Heart right ventricle (tissue), 16 donors: ENCODE measurements around the gene PDE6G. TPM values are rescaled to one million over a fixed set of nuclear protein-coding genes. Genes with fewer than 3 reads are reported as not detected.

Source experiments
- ATAC-seq, 8 donors: fragments of 200-7000 bp; cut with Tn5 transposase; one replicate each; pipeline ENCODE4 v1.9.1; 2020; ENCODE audit warnings: mild to moderate bottlenecking in 8 of 8, moderate library complexity in 8 of 8, moderate number of reproducible peaks in 1 of 8
- DNase-seq, 2 donors: peaks; one replicate each; pipeline ENCODE4 v3.0.0-alpha.2; 2020
- H3K27ac ChIP-seq, 10 donors: fragments of 200-600 bp; sonication (generic) in 2 of 10; one replicate each; pipeline versions ENCODE4 v1.5.0 to v1.8.0; 2020 to 2022; ENCODE audit warnings: mild to moderate bottlenecking in 3 of 10
- H3K27me3 ChIP-seq, 7 donors: fragments of 200-600 bp; one replicate each; pipeline ENCODE4 v1.8.0; 2021 to 2022; ENCODE audit warnings: mild to moderate bottlenecking in 2 of 7
- H3K36me3 ChIP-seq, 9 donors: fragments of 200-600 bp; sonication (generic) in 1 of 9; one replicate each; pipeline versions ENCODE4 v1.5.0 to v1.8.0; 2020 to 2022; ENCODE audit warnings: mild to moderate bottlenecking in 2 of 9
- H3K4me1 ChIP-seq, 9 donors: fragments of 200-600 bp; sonication (generic) in 1 of 9; one replicate each; pipeline versions ENCODE4 v1.5.0 to v1.8.0; 2020 to 2022; ENCODE audit warnings: mild to moderate bottlenecking in 4 of 9
- H3K4me3 ChIP-seq, 10 donors: fragments of 200-600 bp; sonication (generic) in 2 of 10; one replicate each; pipeline versions ENCODE4 v1.5.0 to v1.8.0; 2020 to 2022; ENCODE audit warnings: mild to moderate bottlenecking in 7 of 10, moderate library complexity in 2 of 10
- H3K9me3 ChIP-seq, 11 donors: fragments of 200-600 bp in 10 of 11; sonication (generic) in 2 of 11; one replicate each; pipeline versions ENCODE4 v1.5.0 to v1.8.0; 2013 to 2022; ENCODE audit warnings: mild to moderate bottlenecking in 2 of 11, control low read depth in 1 of 11, moderate library complexity in 1 of 11
- CTCF ChIP-seq, 9 donors: fragments of 200-600 bp; sonication (generic) in 2 of 9; IDR thresholded peaks; one replicate each; pipeline versions ENCODE4 v1.5.0 to v1.8.0; 2021 to 2022; ENCODE audit warnings: antibody characterized with exemption in 9 of 9, mild to moderate bottlenecking in 5 of 9, moderate library complexity in 1 of 9
- WGBS, 2 donors: extraction: QIAGEN DNeasy Blood & Tissue Kit; methylation state at CpG; one replicate each; pipeline ENCODE4 v1.1.7; 2013; ENCODE audit warnings: inconsistent platforms in 1 of 2; 5-methylcytosine and 5-hydroxymethylcytosine counted together
- intact Hi-C, 10 donors: fragments of 100-400 bp; cut with DNase I; formaldehyde crosslinking; loops; one replicate each; pipeline versions ENCODE4 v1.11.1 to v1.14.2; 2022
- polyA plus RNA-seq, 2 donors: library from polyadenylated mRNA; stranded (reverse); fragments of 200-250 nt; gene quantifications; one replicate each; pipeline ENCODE4 v1.2.3, GENCODE V29; 2013
- total RNA-seq, 10 donors: library from RNA; stranded (reverse); fragmentation: NEBNext Ultra II Directional in 3 of 10; extraction: Animal tissue kit (Norgen Biotek cat#: 25700) in 3 of 10; gene quantifications; one replicate each; pipeline versions ENCODE4 v1.2.1 to v1.2.4, GENCODE V29; 2021 to 2023
- donor health status: Arrhythmogenic right ventricular cardiomyopathy.
- donor health status: ischemic (EF 13 %, LVEDD 7.1; RV severe dilation, severe dysfunction).
- donor health status: healthy with polysubstance abuse.
- donor health status: DM: no; HTN: yes; CAD: no.
- donor health status: DM: no; HTN: no; CAD: no.
- donor health status: ischemic (EF 25% LVEDD 6.9; RV normal size, moderate dysfunction).
- donor health status: ischemic (EF 25% LVEDD 5.7; RV mildly dilated, moderate dysfunction).
- donor health status: healthy.
- donor health status: DM: yes; HTN: yes; CAD: no.
- donor health status: Ischemic cardiomyopathy.
- donor health status: ischemic (EF 35%, LVEDD 5.7; RV mildly dilated, moderate dysfunction).
- donor health status: nonischemic (EF 11% LVEDD 7.7; RV severe dilation, severe dysfunction).
- donor health status: DM: yes; HTN: yes; CAD: no.
- donor health status: PGD.
- donor health status: ischemic (EF 29% LVEDD 5.4; RV normal size, mild dysfunction).
- donor health status: nonischemic (EF 23%, LVEDD 6.1; RV moderate dilation, normal function).

Gene PDE6G
- total and polyA plus RNA-seq, 12 donors, result 0.38 to 1.3 (median 1.3) TPM; not detected in 9

- H3K27ac ChIP-seq, result no peak overlapping the region
- H3K4me1 ChIP-seq, result peaks cover 0 to 8% (median 6%) of the 10 kb centered on the region in 9 donors
- no peak overlapping the region for H3K4me3 ChIP-seq
- DNase-seq, result no peak
- ATAC-seq, result no peak
- H3K9me3 ChIP-seq, result no peaks in the 10 kb centered on the region
- H3K36me3 ChIP-seq, result no peaks in the 10 kb centered on the region
- no peak for TF ChIP-seq CTCF (IDR thresholded peaks at IDR 0.05)
- 89 to 93% methylated on average over 15 to 16 of the region's 17 CpGs for WGBS, 2 donors
- H3K27me3 ChIP-seq, result peaks cover 0 to 4% (median under 1%) of the 10 kb centered on the region in 7 donors
- intact Hi-C loops, result no loop called here
Observed at GRCh38 chr17:81641825-81642489, 14.4 kb downstream of the PDE6G start.

GRCh38 chr17:81640011-81640410 lies 16.3 kb downstream of the PDE6G start:
- H3K4me3 ChIP-seq, result no peak overlapping the region
- no peak overlapping the region for H3K27ac ChIP-seq
- TF ChIP-seq CTCF (IDR thresholded peaks at IDR 0.05), result no peak
- DNase-seq (no peak), ATAC-seq (no peak)
- intact Hi-C loops, result no loop called here
- H3K36me3 ChIP-seq, result no peaks in the 10 kb centered on the region
- no peaks in the 10 kb centered on the region for H3K27me3 ChIP-seq
- WGBS, 2 donors, result 91 to 93% methylated on average over 9 of the region's 9 CpGs
- peaks cover 6 to 22% (median 19%) of the 10 kb centered on the region in 9 donors for H3K4me1 ChIP-seq
- H3K9me3 ChIP-seq, result no peaks in the 10 kb centered on the region

- WGBS, 2 donors, result 60 to 76% methylated on average over 4 of the region's 4 CpGs
- no peak for ATAC-seq
- intact Hi-C loops, result no loop called here
Observed at GRCh38 chr17:81638683-81639082, 17.7 kb downstream of the PDE6G start.

More at GRCh38 chr17:81638683-81639082, 17.7 kb downstream of the PDE6G start:
- Histone ChIP-seq H3K27ac (no peak overlapping the region), H3K36me3 (peaks cover 0 to 4% (median 0%) of the 10 kb centered on the region in 9 donors), H3K9me3 (no peaks in the 10 kb centered on the region), H3K4me1 (peaks cover 6 to 35% (median 32%) of the 10 kb centered on the region in 9 donors), H3K27me3 (no peaks in the 10 kb centered on the region), H3K4me3 (no peak overlapping the region)
- TF ChIP-seq CTCF (IDR thresholded peaks at IDR 0.05), result no peak
- no peak for DNase-seq
